HCT116 (cell line): ENCODE data around the gene ATP7B. TPM values are rescaled to one million over a fixed set of nuclear protein-coding genes. Genes with fewer than 3 reads are reported as not detected.

Source experiments
- ATAC-seq: fragments of 200-7000 bp; cut with Tn5 transposase; 2 replicates; pipeline ENCODE4 v1.9.1; 2020; ENCODE audit warnings: mild to moderate bottlenecking, moderate library complexity
- BruUV-seq: library from RNA; stranded (reverse); fragments of 400-500 nt; replicated peaks from 2 replicates; lab custom pipeline; 2021; lab: Mats Ljungman, UMichigan
- CTCF ChIA-PET: fragments of 300-600 bp; sonication (Branson Sonifier 250); formaldehyde crosslinking; loops from one replicate; lab custom pipeline; 2021; ENCODE audit warnings: antibody characterized with exemption; lab: Charles Lee
- POLR2A ChIA-PET: fragments of 300-600, 350-600 bp; sonication (Branson Sonifier 250); formaldehyde crosslinking; loops from one replicate; lab custom pipeline; 2021; ENCODE audit warnings: antibody characterized with exemption; lab: Charles Lee
- RAD21 ChIA-PET, 2 experiments: fragments of 300-600 bp; sonication (Branson Sonifier 250); formaldehyde crosslinking; loops; one replicate each; lab custom pipeline; 2023; ENCODE audit warnings: low total read pairs in 2 of 2; ENCODE audit not compliant: uncharacterized antibody in 2 of 2, unreplicated experiment in 2 of 2, low non-redundant PET in 1 of 2; lab: Charles Lee
- DNase-seq: peaks from one replicate; pipeline ENCODE4 v3.0.0-alpha.2; 2010; ENCODE audit warnings: low read depth, low spot score
- H2AFZ ChIP-seq: fragments of 200-600 bp; shearing (Covaris generic), sonication (generic); 2 replicates; pipeline ENCODE4 v1.6.1; 2017; ENCODE audit warnings: low read depth, mixed run types, mixed read lengths, antibody characterized with exemption, low read length; ENCODE audit not compliant: poor library complexity, severe bottlenecking
- H3K27ac ChIP-seq: 2 replicates; pipeline ENCODE4 v1.5.1; 2012; ENCODE audit warnings: low read depth, low read length
- H3K27me3 ChIP-seq: fragments of 200-600 bp; sonication (generic); 2 replicates; pipeline ENCODE4 v1.6.1; 2016; ENCODE audit warnings: mixed run types, low read length, mixed read lengths; ENCODE audit not compliant: insufficient read depth
- H3K36me3 ChIP-seq, 2 experiments: fragments of 200-500 bp in 1 of 2; fragments of 200-600 bp in 1 of 2; sonication (Bioruptor generic) in 1 of 2; sonication (generic) in 1 of 2; 2 replicates each; pipeline versions ENCODE4 v1.5.1 to v1.6.1; 2014 to 2016; ENCODE audit warnings: low read length in 2 of 2, inconsistent platforms in 1 of 2, mixed read lengths in 1 of 2, mixed run types in 1 of 2; ENCODE audit not compliant: insufficient read depth in 2 of 2, control insufficient read depth in 1 of 2
- H3K4me1 ChIP-seq, 2 experiments: fragments of 200-600 bp in 1 of 2; sonication (generic) in 1 of 2; 2 replicates each; pipeline versions ENCODE4 v1.5.1 to v1.6.1; 2012 to 2017; ENCODE audit warnings: low read length in 2 of 2, inconsistent platforms in 1 of 2, mild to moderate bottlenecking in 1 of 2, mixed read lengths in 1 of 2, mixed run types in 1 of 2, moderate library complexity in 1 of 2; ENCODE audit not compliant: insufficient read depth in 2 of 2, control insufficient read depth in 1 of 2
- H3K4me2 ChIP-seq: fragments of 200-600 bp; sonication (generic); 2 replicates; pipeline ENCODE4 v1.6.1; 2017; ENCODE audit warnings: mixed run types, low read length, mixed read lengths
- H3K4me3 ChIP-seq, 2 experiments: fragments of 200-600 bp in 1 of 2; sonication (generic) in 1 of 2; replicated peaks in 1 of 2; 2 replicates each; pipeline ENCODE4 v1.5.1; 2011 to 2016; ENCODE audit warnings: low read length in 2 of 2, control low read depth in 1 of 2, low read depth in 1 of 2, mild to moderate bottlenecking in 1 of 2, mixed read lengths in 1 of 2, mixed run types in 1 of 2
- H3K79me2 ChIP-seq: fragments of 200-600 bp; sonication (generic); 2 replicates; pipeline ENCODE4 v1.6.1; 2017; ENCODE audit warnings: mild to moderate bottlenecking, mixed run types, low read length, moderate library complexity, mixed read lengths; ENCODE audit not compliant: insufficient read depth
- H3K9ac ChIP-seq: fragments of 200-600 bp; sonication (generic); 2 replicates; pipeline ENCODE4 v1.6.1; 2016; ENCODE audit warnings: low read length, mixed read lengths
- H3K9me2 ChIP-seq: fragments of 200-600 bp; sonication (generic), shearing (Covaris generic); 2 replicates; pipeline ENCODE4 v1.6.1; 2017; ENCODE audit warnings: mixed run types, mild to moderate bottlenecking, moderate library complexity; ENCODE audit not compliant: insufficient read depth
- H3K9me3 ChIP-seq, 2 experiments: fragments of 200-500 bp in 1 of 2; fragments of 200-600 bp in 1 of 2; sonication (Bioruptor generic) in 1 of 2; sonication (generic) in 1 of 2; 2 replicates each; pipeline ENCODE4 v1.6.1; 2014 to 2017; ENCODE audit warnings: low read length in 2 of 2, mixed read lengths in 2 of 2, inconsistent platforms in 1 of 2, low read depth in 1 of 2, mild to moderate bottlenecking in 1 of 2, mixed run types in 1 of 2, moderate library complexity in 1 of 2; ENCODE audit not compliant: control insufficient read depth in 1 of 2, insufficient read depth in 1 of 2
- H4K20me1 ChIP-seq: fragments of 200-600 bp; sonication (generic), shearing (Covaris generic); 2 replicates; pipeline ENCODE4 v1.6.1; 2017; ENCODE audit warnings: mixed run types, mild to moderate bottlenecking, moderate library complexity; ENCODE audit not compliant: insufficient read depth
- CEBPB ChIP-seq: IDR thresholded peaks from 2 replicates; pipeline ENCODE4 v1.6.1; 2012; ENCODE audit warnings: low read depth
- EZH2phosphoT487 ChIP-seq: fragments of 200-600 bp; IDR thresholded peaks from 2 replicates; pipeline ENCODE4 v1.6.1; 2018; ENCODE audit warnings: antibody characterized with exemption, borderline replicate concordance
- POLR2A ChIP-seq: IDR thresholded peaks from 2 replicates; pipeline ENCODE4 v1.7.0; 2011; ENCODE audit warnings: borderline replicate concordance; ENCODE audit not compliant: insufficient read depth, insufficient read length; ENCODE audit errors: extremely low read depth
- POLR2AphosphoS5 ChIP-seq: IDR thresholded peaks from 2 replicates; pipeline ENCODE4 v1.6.1; 2011; ENCODE audit warnings: mild to moderate bottlenecking, low read depth, low read length, moderate library complexity
- SIN3A ChIP-seq: IDR thresholded peaks from 2 replicates; pipeline ENCODE4 v1.6.1; 2012; ENCODE audit warnings: low read depth
- SP1 ChIP-seq: IDR thresholded peaks from 2 replicates; pipeline ENCODE4 v1.6.1; 2012; ENCODE audit warnings: low read depth
- SRF ChIP-seq: IDR thresholded peaks from 2 replicates; pipeline ENCODE4 v1.6.1; 2012; ENCODE audit warnings: low read depth
- ZNF274 ChIP-seq: fragments of 200-500 bp; sonication (Bioruptor generic); IDR thresholded peaks from 2 replicates; pipeline ENCODE4 v1.6.1; 2014; ENCODE audit warnings: mild to moderate bottlenecking, low read depth, low read length, inconsistent platforms
- intact Hi-C: fragments of 100-400 bp; cut with micrococcal nuclease; formaldehyde crosslinking; loops from 2 replicates; pipeline ENCODE4 v1.10.0; 2022
- total RNA-seq: library from RNA; stranded (reverse); gene quantifications from one replicate; pipeline ENCODE4 v1.2.1, GENCODE V29; 2021; ENCODE audit not compliant: unreplicated experiment
- TF ChIP-seq, protein P1 (sequence below), 3 experiments: fragments of 200-600 bp in 1 of 3; sonication (generic) in 1 of 3; IDR thresholded peaks in 2 of 3; conservative IDR thresholded peaks in 1 of 3; 2 replicates each; pipeline ENCODE4 v1.5.1; 2012 to 2017; ENCODE audit warnings: low read depth in 2 of 3, low read length in 2 of 3, antibody characterized with exemption in 1 of 3, borderline replicate concordance in 1 of 3, control low read depth in 1 of 3, mild to moderate bottlenecking in 1 of 3, mixed read lengths in 1 of 3, mixed run types in 1 of 3, moderate library complexity in 1 of 3; ENCODE audit not compliant: insufficient read depth in 1 of 3
- TF ChIP-seq, protein P2 (sequence below): IDR thresholded peaks from 2 replicates; pipeline ENCODE4 v1.6.1; 2011; ENCODE audit warnings: mild to moderate bottlenecking, low read length, moderate library complexity; ENCODE audit not compliant: insufficient replicate concordance; ENCODE audit errors: extremely low read depth

Gene ATP7B
- total RNA-seq, 1 experiment from 2014 or later: 10.3 TPM

DNA sequence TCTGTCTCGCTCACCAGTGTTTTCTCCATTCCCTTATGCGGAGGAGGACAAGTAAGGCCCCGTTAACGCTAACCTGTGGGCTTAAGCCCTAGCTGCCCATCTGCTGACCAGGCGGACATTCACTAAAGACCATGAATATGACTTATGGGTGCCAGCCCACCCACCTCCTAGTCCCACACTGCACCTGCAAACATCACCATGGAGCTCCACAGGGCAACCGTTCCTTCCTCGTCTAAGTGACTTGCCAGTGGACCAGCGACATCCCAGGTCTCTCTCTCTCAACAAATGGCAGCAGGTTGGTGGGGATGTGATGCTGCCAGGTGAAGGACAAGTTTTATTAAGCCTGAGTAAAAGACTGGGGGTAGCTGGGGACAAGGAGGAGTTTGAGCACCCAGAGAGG lies 94.3 kb downstream of the ATP7B start:
- H3K27me3 ChIP-seq: no peaks in the 10 kb centered on the region
- ChIA-PET CTCF (no interaction called here), RAD21 (no interaction called here), POLR2A (no interaction called here)
- H2AFZ ChIP-seq: no peak overlapping the region
- TF ChIP-seq SRF (no peak), POLR2A (no peak), POLR2AphosphoS5 (no peak), ZNF274 (no peak), EZH2phosphoT487 (no peak), SIN3A (no peak), SP1 (no peak), CEBPB (no peak)
- TF ChIP-seq, protein P1, sequence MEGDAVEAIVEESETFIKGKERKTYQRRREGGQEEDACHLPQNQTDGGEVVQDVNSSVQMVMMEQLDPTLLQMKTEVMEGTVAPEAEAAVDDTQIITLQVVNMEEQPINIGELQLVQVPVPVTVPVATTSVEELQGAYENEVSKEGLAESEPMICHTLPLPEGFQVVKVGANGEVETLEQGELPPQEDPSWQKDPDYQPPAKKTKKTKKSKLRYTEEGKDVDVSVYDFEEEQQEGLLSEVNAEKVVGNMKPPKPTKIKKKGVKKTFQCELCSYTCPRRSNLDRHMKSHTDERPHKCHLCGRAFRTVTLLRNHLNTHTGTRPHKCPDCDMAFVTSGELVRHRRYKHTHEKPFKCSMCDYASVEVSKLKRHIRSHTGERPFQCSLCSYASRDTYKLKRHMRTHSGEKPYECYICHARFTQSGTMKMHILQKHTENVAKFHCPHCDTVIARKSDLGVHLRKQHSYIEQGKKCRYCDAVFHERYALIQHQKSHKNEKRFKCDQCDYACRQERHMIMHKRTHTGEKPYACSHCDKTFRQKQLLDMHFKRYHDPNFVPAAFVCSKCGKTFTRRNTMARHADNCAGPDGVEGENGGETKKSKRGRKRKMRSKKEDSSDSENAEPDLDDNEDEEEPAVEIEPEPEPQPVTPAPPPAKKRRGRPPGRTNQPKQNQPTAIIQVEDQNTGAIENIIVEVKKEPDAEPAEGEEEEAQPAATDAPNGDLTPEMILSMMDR (IDR thresholded peaks at IDR 0.05 in 2 of 3, conservative IDR thresholded peaks at IDR 0.05 in 1 of 3; ENCODE audit: borderline replicate concordance in 1 of 3, insufficient read depth in 1 of 3, low read depth in 2 of 3, low read length in 2 of 3): no peak
- TF ChIP-seq, protein P2, sequence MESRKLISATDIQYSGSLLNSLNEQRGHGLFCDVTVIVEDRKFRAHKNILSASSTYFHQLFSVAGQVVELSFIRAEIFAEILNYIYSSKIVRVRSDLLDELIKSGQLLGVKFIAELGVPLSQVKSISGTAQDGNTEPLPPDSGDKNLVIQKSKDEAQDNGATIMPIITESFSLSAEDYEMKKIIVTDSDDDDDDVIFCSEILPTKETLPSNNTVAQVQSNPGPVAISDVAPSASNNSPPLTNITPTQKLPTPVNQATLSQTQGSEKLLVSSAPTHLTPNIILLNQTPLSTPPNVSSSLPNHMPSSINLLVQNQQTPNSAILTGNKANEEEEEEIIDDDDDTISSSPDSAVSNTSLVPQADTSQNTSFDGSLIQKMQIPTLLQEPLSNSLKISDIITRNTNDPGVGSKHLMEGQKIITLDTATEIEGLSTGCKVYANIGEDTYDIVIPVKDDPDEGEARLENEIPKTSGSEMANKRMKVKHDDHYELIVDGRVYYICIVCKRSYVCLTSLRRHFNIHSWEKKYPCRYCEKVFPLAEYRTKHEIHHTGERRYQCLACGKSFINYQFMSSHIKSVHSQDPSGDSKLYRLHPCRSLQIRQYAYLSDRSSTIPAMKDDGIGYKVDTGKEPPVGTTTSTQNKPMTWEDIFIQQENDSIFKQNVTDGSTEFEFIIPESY: no peak
- H3K9ac ChIP-seq: no peak overlapping the region
- no TSS peak for BruUV-seq
- no peaks in the 10 kb centered on the region for H3K9me2 ChIP-seq
- H3K27ac ChIP-seq: no peak overlapping the region
- no peak overlapping the region for H3K4me2 ChIP-seq
- intact Hi-C loops: no loop called here
- no peaks in the 10 kb centered on the region for H4K20me1 ChIP-seq
- no peaks in the 10 kb centered on the region for H3K36me3 ChIP-seq
- no peak for ATAC-seq
- no peaks in the 10 kb centered on the region for H3K4me1 ChIP-seq
- no peaks in the 10 kb centered on the region for H3K9me3 ChIP-seq
- no peaks in the 10 kb centered on the region for H3K79me2 ChIP-seq
- no peak overlapping the region for H3K4me3 ChIP-seq
- no peak for DNase-seq
